GM21786 (cell line): ENCODE measurements around the gene AP2A1.
A peak's percentile ranks its signal among the peaks of the same experiment; 100 is the strongest.

Experiments used
- ATAC-seq: cut with Tn5 transposase; IDR thresholded peaks from one replicate; pipeline ENCODE4 v1.9.1; 2021; ENCODE audit not compliant: unreplicated experiment

The AP2A1 gene

DNA sequence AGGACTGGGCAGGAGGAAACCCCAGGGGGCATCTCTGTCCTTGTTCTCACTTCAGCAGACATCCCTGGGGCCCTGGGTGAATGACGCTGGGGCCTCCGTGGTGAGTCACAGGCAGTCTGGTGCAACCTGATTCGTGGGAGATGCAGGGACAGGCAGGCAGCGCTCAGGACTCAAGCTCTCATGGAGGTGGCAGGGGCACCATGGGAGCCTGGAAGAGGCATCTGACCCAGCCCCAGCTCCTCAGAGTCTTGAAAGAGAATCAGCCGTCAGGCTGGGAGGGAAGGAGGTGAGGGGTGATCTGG lies 70.2 kb downstream of the AP2A1 start:
- ATAC-seq: no peak

DNA sequence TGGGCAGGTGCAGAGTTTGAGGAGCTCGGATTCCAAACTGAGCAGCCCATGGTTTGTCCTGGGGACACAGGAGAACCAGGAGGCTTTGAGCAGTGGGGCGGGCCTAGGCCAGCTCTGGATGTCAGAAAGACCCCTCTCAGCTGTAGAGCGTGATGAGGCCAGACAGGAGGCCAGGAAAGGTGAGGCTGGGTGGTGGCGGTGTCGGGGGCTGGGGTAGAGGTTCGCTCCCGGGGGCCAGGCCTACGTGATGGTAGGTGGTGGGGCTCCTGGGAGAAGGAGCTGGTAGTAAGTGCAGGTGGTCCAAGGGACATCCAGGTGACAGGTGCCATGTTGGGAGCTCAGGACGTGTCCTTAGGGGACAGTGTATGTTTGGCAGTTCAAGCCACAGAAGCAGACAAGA lies 70.6 kb downstream of the AP2A1 start:
- ATAC-seq: no peak

DNA sequence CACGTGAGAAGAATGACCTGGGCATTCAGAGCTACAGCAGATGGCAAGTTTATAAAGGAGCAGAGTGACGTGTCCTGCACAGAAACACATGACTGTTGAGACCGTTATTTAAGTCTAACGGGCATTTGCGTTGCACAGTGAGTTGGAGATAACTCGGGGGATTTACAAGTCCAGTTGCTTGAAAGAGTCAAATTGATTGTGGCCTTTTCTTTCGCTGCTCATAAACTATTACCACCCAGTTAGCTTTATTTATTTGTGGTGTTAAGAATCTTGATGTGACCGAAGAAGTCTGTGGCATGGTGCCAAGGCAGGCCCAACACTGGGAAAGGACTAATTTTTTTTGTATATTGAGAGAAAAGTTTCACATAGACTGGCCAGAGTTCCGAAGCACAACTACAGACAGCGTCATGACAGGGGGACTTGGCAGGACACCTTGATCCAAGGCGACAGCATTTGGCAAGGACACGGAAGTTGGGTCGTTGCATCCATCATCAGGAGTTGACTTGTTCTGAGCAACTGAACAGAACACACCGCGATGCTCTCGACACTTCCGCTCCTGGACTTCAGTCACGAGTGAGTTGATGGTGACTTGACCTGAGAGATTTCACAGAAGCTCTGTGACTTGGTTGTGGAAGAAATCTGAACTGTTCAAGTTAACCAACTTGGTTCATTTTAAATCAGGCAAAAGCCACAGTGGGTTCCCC lies 72.2 kb downstream of the AP2A1 start:
- no peak for ATAC-seq

DNA sequence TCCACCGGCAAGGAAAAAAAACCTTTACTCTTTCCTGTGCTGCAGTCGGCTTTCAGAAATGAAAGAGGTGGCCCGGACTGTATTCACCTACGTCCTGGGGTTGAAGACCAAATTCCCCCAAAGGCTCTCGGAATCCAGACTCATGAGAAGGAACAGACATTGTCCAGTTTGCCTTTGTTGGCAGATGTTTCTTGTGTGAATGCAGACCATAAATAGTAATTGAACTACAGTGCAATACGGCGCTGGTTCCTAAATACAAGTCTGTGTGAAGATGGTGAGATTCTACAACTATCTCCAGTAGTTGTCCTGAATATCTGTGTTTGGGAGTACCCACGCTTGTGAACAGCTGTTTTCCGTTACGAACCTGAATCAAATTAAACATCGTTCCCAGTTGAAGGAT lies 72.9 kb downstream of the AP2A1 start:
- no peak for ATAC-seq

DNA sequence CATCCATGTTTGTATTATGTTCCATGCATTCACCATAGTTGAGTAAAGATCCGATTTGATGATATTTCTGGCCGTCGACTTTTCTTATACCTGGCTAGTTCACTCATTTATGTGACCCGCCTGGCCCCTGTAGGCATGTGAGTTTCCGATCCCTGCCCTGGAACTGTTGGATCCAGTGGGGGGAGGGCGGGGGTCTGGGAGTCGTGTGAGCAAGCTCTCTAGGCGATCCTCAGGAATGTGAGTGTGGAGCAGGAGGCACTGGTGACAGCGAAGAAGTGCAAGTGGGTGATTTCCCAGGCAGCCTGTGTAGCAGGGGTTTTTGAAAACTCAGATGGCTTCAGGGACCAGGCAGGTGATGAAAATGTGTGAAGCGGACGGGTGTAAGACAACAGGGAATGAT lies 73.5 kb downstream of the AP2A1 start:
- ATAC-seq: no peak

DNA sequence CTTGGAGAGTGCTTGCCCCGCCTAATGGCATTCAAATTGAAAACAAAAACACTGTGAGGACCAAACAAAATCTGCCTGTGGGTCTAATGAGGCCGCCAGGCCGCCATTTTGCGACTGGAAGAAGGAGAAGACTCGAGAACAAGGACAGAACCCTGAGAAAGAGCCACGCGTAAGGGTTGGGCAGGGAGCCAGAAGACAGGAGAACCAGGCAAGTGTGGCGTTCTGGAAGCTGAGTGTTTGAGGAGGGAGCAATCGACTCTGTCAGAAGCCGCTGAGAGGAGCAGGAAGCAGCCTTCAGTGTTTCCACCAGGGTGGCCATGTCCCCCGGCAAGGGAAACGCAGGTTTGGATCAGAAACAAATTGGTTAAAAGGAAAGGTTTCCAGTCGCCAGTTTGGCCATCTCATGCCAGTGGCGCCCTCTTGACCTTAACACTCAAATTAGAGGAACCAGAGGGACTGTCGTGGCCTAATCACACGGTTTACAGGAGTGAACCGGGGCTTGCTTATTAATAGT lies 74.0 kb downstream of the AP2A1 start:
- no peak for ATAC-seq

DNA sequence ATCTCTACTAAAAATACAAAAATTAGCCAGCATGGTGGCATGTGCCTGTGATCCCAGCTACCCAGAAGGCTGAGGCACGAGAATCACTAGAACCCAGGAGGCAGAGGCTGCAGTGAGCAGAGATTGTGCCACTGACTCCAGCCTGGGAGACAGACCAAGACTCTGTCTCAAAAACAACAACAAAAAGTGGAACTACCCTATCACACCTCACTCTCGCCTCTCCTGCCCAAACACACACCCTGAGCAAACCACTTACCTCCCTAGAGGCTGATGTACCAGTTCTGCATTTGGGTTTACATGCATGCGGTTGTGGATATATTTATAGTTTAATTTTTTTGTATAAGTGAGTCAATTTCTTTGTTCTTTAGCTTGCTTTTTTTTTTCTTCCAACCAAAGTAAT lies 76.5 kb downstream of the AP2A1 start:
- no peak for ATAC-seq

DNA sequence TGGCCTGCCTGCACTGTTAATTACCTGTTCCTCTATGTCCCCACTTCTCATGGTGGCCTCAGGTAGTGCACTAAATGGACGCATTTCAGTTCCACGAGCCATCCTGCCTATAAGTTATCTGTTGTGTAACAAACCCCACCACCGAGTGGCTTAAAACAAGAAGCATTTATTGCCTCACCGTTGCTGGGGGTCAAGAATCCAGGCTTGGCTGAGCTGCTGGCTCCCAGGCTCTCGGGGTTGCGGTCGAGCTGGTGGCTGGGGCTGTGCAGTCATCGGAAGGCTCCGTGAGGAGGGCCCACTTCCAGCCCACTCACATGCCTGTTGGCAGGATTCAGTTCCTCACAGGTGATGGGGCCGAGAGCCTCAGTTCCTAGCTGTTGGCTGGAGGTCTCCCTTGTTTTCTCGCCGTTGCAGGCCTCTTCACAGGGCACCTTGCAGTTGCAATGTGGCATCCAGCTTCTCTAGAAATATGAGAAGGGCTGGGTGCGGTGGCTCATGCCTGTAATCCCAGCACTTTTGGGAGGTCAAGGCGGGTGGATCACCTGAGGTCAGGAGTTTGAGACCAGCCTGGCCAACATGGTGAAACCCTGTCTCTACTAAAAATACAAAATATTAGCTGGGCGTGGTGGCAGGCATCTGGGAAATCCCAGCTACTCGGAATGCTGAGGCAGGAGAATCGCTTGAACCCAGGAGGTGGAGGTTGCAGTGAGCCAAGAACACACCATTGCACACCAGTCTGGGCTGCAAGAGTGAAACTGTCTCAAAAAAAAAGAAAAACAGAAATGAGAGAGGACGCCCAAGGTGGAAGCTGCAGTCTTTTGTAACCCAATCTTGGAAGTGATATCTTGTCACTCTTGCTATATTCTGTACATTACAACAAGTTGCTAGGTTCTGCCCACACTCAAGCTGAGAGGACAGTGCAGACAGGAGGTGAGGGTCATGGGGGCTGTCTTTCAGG lies 77.6 kb downstream of the AP2A1 start:
- ATAC-seq: no peak

DNA sequence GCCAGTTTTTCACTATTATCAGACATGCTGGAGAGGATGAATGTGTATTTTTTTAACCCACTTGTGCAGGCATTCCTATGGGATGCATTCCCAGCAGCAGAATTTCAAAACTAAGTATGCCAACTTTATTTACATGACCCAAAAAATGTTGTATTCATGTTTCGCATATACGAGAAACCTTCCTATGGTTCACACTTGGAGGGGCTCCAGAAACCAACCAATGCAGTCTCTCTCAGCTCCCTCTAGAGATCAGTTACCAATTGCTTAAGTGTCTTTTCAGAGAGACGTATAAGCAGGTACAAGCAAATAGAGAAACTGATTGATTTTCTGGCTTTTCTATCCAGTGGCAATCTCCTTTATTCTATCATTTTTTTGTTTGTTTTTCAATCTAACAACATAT lies 78.6 kb downstream of the AP2A1 start:
- ATAC-seq: no peak

DNA sequence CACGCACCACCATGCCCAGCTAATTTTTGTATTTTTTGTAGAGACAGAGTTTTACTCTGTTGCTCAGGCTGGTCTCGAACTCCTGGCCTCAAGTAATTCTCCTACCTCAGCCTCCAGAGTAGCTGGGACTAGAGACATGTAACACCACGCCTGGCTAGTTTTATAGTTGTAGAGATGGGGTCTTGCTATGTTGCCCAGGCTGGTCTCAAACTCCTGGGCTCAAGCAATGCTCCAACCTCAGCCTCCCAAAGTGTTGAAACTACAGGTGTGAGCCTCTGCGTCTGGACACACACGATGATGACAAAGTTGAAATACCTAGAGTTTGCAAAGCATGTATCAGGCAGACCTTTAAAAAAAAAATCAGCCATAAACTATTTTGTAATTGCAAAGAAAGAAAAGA lies 79.6 kb downstream of the AP2A1 start:
- no peak for ATAC-seq

DNA sequence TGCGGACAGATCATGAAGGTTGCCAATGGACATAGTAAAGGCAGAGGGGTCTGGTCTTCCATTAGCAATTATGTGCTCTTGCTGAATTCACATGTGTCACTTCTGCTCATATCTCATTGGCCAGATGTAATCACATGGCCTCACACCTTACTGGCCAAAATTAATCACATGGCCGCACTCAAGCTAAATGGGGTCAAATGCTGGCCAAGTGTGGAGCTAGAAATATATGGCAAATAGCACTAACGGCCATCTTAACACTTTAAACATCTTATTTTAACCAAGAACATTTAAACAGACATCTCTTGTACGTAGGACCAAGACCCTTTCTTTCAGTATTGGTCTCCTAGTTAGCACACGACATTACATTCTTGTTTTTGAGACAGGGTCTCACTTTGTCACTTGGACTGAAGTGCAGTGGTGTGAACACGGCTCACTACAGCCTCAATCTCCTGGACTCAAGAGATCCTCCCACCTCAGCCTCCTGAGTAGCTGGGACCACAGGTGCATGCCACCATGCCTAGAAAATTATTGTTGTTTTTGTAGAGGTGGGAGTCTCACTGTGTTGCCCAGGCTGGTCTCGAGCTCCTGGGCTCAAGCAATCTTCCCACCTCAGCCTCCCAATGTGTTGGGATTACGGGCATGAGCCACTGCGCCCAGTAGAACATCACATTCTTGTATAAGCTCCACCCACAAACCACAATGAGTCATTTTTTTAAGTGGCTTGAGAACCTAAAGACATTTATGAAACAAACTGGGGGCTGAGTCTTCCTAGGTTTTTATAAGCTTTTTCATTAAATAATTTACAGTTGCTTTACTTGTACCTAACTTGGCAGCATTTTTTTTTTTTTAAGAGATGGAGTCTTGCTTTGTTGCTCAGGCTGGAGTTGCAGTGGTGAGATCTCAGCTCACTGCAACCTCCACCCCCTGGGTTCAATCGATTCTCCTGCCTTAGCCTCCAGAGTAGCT lies 81.2 kb downstream of the AP2A1 start:
- ATAC-seq: no peak

DNA sequence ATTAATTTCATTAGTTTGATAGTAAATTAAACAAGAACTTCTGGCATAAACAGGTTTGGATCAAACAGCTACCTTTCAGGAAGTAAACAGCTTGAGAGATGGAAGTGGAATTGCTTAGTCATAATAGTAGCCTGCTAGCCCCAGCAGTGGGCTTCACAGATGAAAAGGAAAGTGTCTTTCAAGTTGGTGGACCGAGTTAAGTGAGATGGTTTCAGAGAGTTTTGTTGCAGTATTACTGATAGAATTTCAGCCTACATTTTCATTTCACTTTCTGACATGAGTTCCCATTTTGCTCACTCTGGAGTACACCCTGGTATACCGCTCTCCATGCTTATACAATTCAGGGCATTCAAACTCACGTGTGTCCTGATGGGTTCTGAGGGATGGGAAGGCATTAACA lies 82.1 kb downstream of the AP2A1 start:
- no peak for ATAC-seq

DNA sequence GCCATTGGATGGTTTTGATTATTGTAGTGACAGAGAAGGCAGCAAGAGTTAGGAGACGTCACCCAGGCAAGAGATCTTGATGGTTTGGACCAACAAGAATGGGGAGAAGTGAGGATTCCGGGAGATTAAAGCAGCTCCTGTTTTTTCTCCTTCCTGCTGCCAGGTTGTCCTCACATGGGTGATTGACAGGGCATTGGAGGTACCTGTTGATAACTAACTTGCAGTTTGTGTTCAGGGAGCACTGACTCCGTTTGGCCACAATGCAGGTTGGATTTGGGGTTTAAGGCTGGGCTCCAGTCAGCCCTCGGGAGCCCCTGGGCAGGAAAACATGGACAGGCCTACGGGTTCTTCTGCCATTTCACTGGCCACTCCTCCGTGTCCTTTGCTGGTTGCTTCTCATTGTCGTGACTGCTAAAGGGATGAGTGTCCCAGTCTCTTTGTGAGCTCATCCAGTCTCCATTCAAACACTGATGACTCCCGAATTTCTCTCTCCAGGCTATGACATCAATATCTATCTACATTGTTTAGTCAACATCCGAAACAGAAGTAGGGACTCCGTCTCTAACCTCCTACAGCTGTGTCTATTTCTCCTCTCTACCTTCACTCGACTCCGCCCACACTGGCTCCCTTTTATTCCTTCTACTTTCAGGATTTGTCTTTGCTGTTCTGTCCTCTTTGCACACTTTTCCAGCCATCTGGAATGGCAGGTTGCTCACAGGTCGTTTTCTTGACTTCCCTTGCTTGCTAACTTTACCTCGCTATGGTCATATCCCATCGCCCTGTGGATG lies 82.8 kb downstream of the AP2A1 start:
- no peak for ATAC-seq

DNA sequence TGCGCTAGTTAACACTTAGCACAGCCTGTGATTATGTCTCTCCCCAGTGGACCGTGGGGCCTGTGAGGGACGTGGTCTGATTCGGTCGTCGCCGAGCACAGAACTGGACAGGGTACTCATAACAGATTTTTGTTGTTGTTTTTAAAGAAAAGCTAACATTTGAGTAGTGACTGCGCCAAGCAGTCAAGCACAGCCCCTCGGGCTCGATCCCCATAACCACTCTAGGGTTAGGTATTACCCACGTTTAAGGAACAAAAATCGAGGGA lies 83.4 kb downstream of the AP2A1 start:
- ATAC-seq: no peak

DNA sequence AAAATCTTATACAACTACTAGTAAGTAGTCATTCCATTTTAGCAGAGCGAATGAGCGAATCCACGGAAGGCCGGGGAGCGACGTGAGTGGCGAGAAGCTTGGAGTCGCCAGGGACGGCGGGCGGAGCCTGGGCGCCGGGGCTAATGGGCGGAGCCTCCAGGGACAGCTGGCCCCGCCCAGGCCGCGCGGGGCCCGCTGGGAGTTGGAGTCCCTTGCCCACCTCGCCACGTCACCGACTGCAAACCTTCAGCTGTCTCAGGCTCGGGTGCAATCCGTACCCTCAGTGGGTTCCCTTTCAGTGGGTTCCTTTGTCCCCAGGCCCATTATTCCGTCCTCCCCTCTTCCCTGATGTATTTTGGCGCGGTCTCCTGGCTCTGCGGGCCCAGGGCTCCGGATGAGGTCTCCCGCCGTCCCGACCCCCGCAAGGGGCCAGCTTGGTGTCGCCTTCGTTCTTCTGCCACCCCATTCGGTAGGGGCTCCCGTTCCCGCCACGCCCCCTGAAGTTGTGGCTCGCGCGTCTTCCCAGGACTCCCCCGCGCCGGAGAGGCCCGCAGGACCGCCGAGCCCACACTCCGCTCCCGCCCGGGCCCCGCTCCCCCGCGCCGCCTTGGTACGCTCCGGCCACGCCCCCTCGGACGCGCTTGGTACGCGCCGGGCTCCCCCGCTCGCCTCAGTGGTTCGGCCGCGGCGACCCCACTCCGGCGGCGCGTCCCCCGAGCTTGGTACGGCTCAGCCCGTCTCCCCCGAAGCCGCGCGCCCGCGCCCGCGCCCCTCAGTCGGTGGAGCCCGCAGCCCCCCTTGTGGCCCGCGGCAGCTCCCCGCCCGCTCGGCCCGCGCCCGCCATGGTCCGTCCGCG lies 83.9 kb downstream of the AP2A1 start, which contains the start of gene PTOV1:
TSS of gene PTOV1 (plus strand) at position 673 of the 856 bp plus-strand sequence.
- peak; percentile 71 for ATAC-seq

DNA sequence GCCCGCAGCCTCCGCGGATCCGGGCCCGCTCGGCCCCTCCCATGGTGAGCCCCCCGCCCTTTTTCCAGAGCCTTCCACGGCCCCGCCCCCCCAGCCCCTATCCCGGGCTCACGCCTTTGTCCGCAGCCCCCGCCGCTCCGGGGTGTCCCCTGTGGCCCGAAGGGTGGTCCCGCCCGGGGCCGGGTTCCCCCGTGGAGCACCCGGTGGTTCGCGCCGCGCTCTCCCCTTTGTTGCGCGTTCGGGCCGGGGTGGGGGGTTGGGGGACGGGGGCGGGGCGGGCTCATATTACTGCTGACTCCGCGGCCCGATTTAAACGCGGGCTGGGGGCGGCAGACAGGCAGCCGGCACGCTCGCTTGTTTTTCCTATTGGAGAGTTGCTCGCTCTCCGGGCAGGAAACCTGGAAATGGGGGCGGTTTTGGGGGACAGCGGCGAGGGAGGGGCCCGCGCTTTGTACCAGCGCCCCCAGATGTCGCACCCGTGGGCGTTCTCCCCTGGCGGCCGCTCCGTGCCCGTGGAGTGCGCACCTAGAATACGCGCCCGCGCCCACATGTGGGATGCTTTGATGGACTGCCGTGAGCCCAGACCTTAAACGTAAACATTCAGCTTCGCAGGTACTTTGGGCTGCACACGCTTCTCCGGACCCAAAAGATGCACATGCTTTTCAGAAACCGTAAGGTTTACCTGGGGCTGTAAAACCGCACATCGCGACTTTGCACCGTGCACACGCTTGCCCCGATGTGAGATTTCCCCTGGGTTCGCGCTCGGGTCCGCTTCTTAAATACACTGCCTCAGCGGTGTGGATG lies 84.9 kb downstream of the AP2A1 start:
- ATAC-seq: no peak

DNA sequence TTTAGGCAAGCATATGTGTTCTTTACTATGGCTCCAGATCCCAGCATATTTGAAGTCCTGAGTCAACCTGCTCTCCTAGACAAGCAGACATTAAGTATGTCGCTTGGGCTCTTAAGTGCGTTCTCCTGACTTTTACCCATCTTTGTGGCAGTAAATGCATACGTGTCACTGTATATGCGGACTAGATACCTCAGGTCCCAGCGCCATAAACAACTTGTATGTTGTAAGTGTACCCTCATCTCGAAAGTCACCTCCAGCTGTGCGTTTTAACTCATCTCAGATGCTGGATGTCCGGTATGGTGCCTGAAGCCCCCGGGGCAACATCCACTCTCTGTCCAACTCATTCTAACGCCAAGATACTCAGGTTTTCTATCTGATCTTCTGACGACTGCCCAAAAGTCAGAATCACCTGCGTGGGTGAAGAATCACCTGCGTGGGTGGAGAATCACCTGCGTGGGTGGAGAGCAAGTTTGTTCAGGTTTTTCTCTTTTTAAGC lies 85.9 kb downstream of the AP2A1 start:
- no peak for ATAC-seq

DNA sequence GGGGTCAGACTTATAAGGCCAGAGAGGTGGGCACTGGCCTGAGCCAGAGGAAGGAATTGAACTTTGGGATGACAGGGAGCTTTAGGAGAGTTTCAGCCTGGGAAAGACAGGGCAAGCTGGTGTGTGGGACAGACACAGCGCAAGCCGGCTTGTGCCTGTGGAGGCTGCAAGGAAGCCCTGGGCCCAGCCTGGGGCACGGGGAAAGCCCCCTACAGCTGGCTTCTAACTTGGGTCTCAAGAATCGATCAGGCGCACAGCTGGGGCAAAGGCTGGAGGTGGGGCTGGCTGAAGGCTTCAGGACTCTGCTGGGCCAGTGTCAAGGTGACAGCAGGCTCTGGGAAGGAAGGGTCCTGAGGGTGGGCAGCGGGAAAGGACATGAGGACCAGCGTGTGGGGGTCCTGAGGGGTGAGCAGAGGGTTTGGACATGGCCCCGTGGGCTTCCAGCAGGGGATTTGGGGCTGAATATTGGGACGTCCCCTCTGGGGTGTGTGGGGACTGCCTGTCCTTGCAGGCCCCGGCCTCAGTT lies 87.1 kb downstream of the AP2A1 start:
- no peak for ATAC-seq
